ENCODE measurements around the gene ABCB11. TPM values are rescaled to one million over a fixed set of nuclear protein-coding genes. Genes with fewer than 3 reads are reported as not detected.
"Not testable (repeated sequence)": the region's sequence is repeated elsewhere in the genome, so short reads cannot be mapped to it uniquely, and the experiment has no call there.

Gene ABCB11
- total RNA-seq, 2 experiments from 2014 or later, result not detected

GRCh38 chr2:169054575-169054974, 23.5 kb upstream of the ABCB11 start:
- peaks cover 31% of the 10 kb centered on the region for H3K9me3 Mint-ChIP-seq

GRCh38 chr2:169050476-169051240, 19.5 kb upstream of the ABCB11 start:
- DNase-seq, result no peak
- Mint-ChIP-seq H3K9me3 (peaks cover 15% of the 10 kb centered on the region), H3K27ac (no peak overlapping the region), H3K4me1 (no peaks in the 10 kb centered on the region), H3K4me3 (no peak overlapping the region), H3K36me3 (peaks cover 7% of the 10 kb centered on the region), H3K27me3 (peaks cover 6% of the 10 kb centered on the region)

More at GRCh38 chr2:169054575-169054974, 23.5 kb upstream of the ABCB11 start:
- not testable (repeated sequence) for DNase-seq, H3K27ac Mint-ChIP-seq, H3K27me3 Mint-ChIP-seq, H3K36me3 Mint-ChIP-seq, H3K4me1 Mint-ChIP-seq, H3K4me3 Mint-ChIP-seq

DNA sequence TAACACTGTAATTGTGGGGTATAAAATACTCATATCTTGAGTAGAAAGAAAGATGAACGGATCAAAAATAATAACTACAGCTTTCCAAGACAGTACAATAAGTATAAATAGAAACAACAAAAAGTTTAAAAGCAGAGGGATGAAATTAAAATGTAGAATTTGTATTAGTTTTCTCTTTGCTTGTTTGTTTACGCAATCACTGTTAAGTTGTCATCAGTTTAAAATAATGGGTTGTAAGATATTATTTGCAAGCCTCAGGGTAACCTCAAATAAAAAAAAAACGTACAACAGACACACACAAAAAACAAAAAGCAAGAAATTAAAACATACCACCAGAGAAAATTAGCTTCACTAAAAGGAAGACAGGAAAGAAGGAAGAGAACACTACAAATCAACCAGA, 18.0 kb upstream of the ABCB11 start:
- DNase-seq, result no peak

GRCh38 chr2:169047256-169048250, 16.4 kb upstream of the ABCB11 start:
- Mint-ChIP-seq H3K27me3 (peaks cover 3% of the 10 kb centered on the region), H3K27ac (no peak overlapping the region), H3K9me3 (peaks cover 8% of the 10 kb centered on the region), H3K36me3 (no peaks in the 10 kb centered on the region), H3K4me1 (no peaks in the 10 kb centered on the region), H3K4me3 (no peak overlapping the region)
- no peak for DNase-seq

More for the DNA sequence above, 18.0 kb upstream of the ABCB11 start:
- Mint-ChIP-seq H3K27ac (no peak overlapping the region), H3K36me3 (no peaks in the 10 kb centered on the region), H3K27me3 (peaks cover 3% of the 10 kb centered on the region), H3K4me1 (no peaks in the 10 kb centered on the region), H3K9me3 (peaks cover under 1% of the 10 kb centered on the region), H3K4me3 (no peak overlapping the region)

GRCh38 chr2:169046440-169047151, 15.5 kb upstream of the ABCB11 start:
- no peak for DNase-seq
- peaks cover 3% of the 10 kb centered on the region for H3K27me3 Mint-ChIP-seq
- no peaks in the 10 kb centered on the region for H3K36me3 Mint-ChIP-seq
- H3K4me3 Mint-ChIP-seq, result no peak overlapping the region
- peaks cover 17% of the 10 kb centered on the region for H3K9me3 Mint-ChIP-seq
- no peak overlapping the region for H3K27ac Mint-ChIP-seq
- no peaks in the 10 kb centered on the region for H3K4me1 Mint-ChIP-seq

- Mint-ChIP-seq H3K27ac (no peak overlapping the region), H3K9me3 (peaks cover 18% of the 10 kb centered on the region)
Measured at GRCh38 chr2:169042856-169043255, 11.7 kb upstream of the ABCB11 start.

GRCh38 chr2:169041594-169041993, 10.5 kb upstream of the ABCB11 start:
- H3K9me3 Mint-ChIP-seq, result peaks cover 18% of the 10 kb centered on the region
- H3K27me3 Mint-ChIP-seq, result peaks cover 3% of the 10 kb centered on the region
- H3K4me3 Mint-ChIP-seq, result no peak overlapping the region
- H3K36me3 Mint-ChIP-seq, result no peaks in the 10 kb centered on the region
- no peak for DNase-seq
- H3K4me1 Mint-ChIP-seq, result peaks cover 4% of the 10 kb centered on the region
- no peak overlapping the region for H3K27ac Mint-ChIP-seq

More at GRCh38 chr2:169042856-169043255, 11.7 kb upstream of the ABCB11 start:
- DNase-seq, result no peak
- H3K27me3 Mint-ChIP-seq, result peaks cover 3% of the 10 kb centered on the region
- H3K4me3 Mint-ChIP-seq, result no peak overlapping the region
- H3K36me3 Mint-ChIP-seq, result no peaks in the 10 kb centered on the region
- peaks cover 4% of the 10 kb centered on the region for H3K4me1 Mint-ChIP-seq

DNA sequence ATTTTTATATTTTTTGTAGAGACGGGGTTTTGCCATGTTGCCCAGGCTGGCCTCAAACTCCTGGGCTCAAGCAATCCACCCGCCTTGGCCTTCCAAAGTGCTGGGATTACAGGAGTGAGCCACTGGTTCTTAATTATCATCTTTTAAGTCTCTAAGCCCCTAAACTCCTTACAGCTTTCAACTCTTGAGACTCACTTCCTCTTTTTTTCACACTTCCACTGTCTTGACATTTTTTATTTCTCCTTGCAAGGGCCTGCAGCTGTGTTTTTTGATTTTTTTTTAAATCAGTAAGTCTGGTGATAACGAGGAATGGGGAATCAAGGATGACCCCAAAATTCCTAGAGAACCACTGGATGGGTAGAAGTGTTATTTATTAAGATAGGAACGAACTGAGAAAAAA, 8.6 kb upstream of the ABCB11 start:
- H3K27ac Mint-ChIP-seq, result no peak overlapping the region
- no peaks in the 10 kb centered on the region for H3K36me3 Mint-ChIP-seq
- DNase-seq, result no peak
- H3K4me3 Mint-ChIP-seq, result no peak overlapping the region
- peaks cover 4% of the 10 kb centered on the region for H3K4me1 Mint-ChIP-seq
- no peaks in the 10 kb centered on the region for H3K27me3 Mint-ChIP-seq
- H3K9me3 Mint-ChIP-seq, result peaks cover 20% of the 10 kb centered on the region

- Mint-ChIP-seq H3K27ac (no peak overlapping the region), H3K4me3 (no peak overlapping the region), H3K9me3 (peaks cover 18% of the 10 kb centered on the region), H3K27me3 (no peaks in the 10 kb centered on the region), H3K4me1 (peaks cover 5% of the 10 kb centered on the region), H3K36me3 (no peaks in the 10 kb centered on the region)
- DNase-seq, result no peak
Measured at GRCh38 chr2:169038338-169038757, 7.2 kb upstream of the ABCB11 start.

DNA sequence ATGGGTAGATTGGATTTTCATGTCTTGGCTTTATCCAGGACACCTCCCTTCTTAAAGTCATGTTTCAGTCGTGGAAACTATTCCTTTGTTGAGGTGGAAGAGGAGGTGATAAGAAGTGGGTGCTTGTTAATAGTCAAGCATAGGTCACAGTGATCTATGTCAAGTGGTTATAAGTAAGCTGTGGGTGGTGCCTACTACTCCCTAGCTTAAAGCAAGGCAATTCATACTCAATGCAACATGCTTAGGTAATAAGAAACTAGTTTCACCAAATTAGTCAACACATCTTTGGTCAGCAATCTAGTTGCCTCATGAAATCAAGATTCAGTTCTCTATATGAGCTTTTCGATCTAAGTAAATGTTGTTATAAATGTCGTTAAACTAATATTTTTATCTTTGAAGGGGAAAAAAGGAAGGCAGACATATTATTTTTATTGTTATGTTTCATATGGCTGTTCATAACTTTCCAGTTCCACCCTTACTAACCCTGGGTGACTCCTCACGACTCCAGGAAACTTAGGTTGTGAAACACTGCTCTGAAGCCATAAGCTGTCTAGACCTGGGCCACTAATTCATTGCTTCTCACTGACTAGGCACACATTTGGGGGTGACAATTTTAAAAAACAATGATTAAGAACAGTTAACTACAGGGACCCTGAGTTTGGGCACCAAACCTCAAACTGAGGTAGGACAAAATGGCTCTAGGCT, 5.8 kb upstream of the ABCB11 start:
- H3K4me3 Mint-ChIP-seq, result no peak overlapping the region
- H3K4me1 Mint-ChIP-seq, result peaks cover 5% of the 10 kb centered on the region
- peaks cover 9% of the 10 kb centered on the region for H3K9me3 Mint-ChIP-seq
- DNase-seq, result no peak
- no peaks in the 10 kb centered on the region for H3K27me3 Mint-ChIP-seq
- H3K36me3 Mint-ChIP-seq, result no peaks in the 10 kb centered on the region
- no peak overlapping the region for H3K27ac Mint-ChIP-seq

DNA sequence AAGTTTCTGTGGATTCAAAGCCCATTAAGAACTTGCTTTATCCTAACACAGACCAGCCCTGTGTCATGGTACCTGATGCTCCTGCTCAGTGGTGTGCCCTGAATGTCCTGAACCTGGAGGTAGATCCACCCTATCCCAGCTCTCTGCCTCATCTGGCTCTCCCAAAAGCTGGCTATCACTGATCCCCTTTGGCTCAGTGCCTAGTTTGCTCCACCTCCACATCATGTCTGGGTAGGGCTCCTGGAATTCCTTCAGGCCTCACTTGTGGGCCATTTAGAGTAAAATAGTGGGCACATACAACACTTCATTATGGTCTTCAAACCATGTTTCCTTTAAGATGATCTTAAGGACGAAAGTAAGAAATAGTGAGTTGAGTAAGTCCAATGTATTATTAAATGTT, 4.8 kb upstream of the ABCB11 start:
- H3K27ac Mint-ChIP-seq, result no peak overlapping the region
- no peaks in the 10 kb centered on the region for H3K36me3 Mint-ChIP-seq
- H3K4me1 Mint-ChIP-seq, result peaks cover 5% of the 10 kb centered on the region
- no peaks in the 10 kb centered on the region for H3K27me3 Mint-ChIP-seq
- H3K9me3 Mint-ChIP-seq, result peaks cover 6% of the 10 kb centered on the region
- H3K4me3 Mint-ChIP-seq, result no peak overlapping the region
- no peak for DNase-seq

DNA sequence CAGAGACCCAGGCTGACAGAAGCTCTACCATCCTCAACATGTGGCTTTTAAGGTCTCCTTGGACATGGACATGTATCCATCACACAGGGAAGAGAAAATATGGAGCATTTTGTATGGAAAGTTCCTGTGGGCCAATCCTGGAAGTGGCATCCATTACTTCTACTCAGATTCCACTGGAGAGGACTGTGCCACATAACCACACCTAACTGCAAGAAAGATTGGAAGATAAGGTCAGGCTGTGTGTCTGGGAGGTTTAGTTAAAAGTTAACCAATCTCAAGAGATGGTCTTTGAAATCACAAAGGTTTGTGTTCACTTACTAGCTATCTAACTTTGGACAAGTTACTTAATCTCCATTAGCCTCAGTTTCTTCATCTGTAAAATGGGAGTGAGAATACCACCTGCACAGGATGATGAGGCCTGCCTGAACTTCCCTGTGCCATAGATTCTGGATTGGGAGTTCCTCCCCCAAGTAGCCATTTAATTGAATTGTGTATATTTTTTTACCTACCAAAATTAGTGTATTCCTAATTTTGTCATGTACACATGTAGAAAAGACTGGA, 3.9 kb upstream of the ABCB11 start:
- H3K27ac Mint-ChIP-seq, result no peak overlapping the region
- no peak for DNase-seq
- no peaks in the 10 kb centered on the region for H3K27me3 Mint-ChIP-seq
- peaks cover 5% of the 10 kb centered on the region for H3K4me1 Mint-ChIP-seq
- peaks cover 6% of the 10 kb centered on the region for H3K9me3 Mint-ChIP-seq
- H3K36me3 Mint-ChIP-seq, result no peaks in the 10 kb centered on the region
- no peak overlapping the region for H3K4me3 Mint-ChIP-seq

GRCh38 chr2:169034256-169034655, 3.1 kb upstream of the ABCB11 start:
- H3K4me1 Mint-ChIP-seq, result peaks cover 5% of the 10 kb centered on the region
- DNase-seq, result no peak
- H3K36me3 Mint-ChIP-seq, result no peaks in the 10 kb centered on the region

DNA sequence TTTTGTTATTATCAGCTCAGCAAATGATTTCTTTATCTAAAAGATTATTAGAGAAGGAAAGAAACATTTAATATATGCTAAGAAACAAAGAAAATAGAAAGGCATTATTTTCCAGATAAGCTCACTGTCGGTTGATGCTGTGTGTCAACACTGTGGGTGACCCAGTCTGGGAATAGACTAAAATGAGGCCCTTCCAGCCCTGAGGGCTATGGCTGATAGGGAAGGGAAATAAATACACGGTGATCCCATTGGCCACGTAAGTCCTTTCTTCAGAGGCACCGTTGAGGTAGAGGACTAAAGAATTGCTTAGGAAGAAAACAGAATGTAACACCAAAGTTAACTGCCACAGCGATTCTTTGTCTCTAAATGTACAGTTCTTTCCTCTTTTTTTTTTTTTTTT, 1.8 kb downstream of the ABCB11 start:
- Mint-ChIP-seq H3K4me1 (peaks cover 9% of the 10 kb centered on the region), H3K4me3 (no peak overlapping the region), H3K27me3 (no peaks in the 10 kb centered on the region), H3K36me3 (no peaks in the 10 kb centered on the region), H3K9me3 (peaks cover 3% of the 10 kb centered on the region), H3K27ac (no peak overlapping the region)
- DNase-seq, result no peak

More at GRCh38 chr2:169034256-169034655, 3.1 kb upstream of the ABCB11 start:
- no peaks in the 10 kb centered on the region for H3K27me3 Mint-ChIP-seq
- no peak overlapping the region for H3K4me3 Mint-ChIP-seq
- H3K27ac Mint-ChIP-seq, result no peak overlapping the region
- peaks cover 6% of the 10 kb centered on the region for H3K9me3 Mint-ChIP-seq
